ENCODE data around the gene DLG2.

The DLG2 gene

DNA sequence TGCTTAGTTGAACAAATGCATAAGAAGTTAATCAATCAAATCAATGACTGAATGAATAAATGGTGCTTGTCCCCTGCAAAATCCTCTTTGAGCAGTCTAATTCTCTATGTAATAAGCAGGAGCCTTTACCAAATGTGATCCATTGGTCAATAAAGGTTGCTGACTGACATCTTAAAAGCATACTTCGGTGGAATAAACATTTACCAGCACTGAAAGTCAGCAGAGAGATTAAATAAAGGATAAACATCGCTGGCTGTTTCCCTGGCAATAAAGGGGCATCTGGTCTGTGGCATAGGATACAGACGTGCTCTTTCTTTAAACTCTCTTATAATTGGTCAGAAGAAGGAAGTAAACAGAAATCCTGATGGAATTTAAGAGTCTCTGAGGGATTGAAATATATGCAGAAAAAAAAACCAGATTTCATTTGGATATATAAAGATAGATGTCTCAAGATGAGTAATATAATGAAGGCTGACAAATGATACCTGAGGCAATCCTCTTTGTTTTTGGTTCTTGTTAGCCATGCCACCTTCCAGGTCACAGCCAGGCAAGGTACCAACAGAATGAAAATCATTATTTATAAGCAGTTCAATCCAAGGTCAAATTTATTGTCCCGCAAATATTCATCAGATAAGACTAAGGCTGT, 1762.6 kb downstream of the DLG2 start:
- no peak for TF ChIP-seq TAF1 (IDR thresholded peaks at IDR 0.05; ENCODE audit: borderline replicate concordance, insufficient read depth, low read length)
- TF ChIP-seq POLR2AphosphoS5 (IDR thresholded peaks at IDR 0.05; ENCODE audit: low read depth, low read length): no peak
- no peak for TF ChIP-seq FOXP2 (optimal IDR thresholded peaks at IDR 0.05; ENCODE audit: borderline replicate concordance, extremely low read depth, extremely low read length, insufficient read depth)
- TF ChIP-seq SIN3A (IDR thresholded peaks at IDR 0.05; ENCODE audit: borderline replicate concordance, insufficient read depth, low read length): no peak
- TF ChIP-seq, protein P1, sequence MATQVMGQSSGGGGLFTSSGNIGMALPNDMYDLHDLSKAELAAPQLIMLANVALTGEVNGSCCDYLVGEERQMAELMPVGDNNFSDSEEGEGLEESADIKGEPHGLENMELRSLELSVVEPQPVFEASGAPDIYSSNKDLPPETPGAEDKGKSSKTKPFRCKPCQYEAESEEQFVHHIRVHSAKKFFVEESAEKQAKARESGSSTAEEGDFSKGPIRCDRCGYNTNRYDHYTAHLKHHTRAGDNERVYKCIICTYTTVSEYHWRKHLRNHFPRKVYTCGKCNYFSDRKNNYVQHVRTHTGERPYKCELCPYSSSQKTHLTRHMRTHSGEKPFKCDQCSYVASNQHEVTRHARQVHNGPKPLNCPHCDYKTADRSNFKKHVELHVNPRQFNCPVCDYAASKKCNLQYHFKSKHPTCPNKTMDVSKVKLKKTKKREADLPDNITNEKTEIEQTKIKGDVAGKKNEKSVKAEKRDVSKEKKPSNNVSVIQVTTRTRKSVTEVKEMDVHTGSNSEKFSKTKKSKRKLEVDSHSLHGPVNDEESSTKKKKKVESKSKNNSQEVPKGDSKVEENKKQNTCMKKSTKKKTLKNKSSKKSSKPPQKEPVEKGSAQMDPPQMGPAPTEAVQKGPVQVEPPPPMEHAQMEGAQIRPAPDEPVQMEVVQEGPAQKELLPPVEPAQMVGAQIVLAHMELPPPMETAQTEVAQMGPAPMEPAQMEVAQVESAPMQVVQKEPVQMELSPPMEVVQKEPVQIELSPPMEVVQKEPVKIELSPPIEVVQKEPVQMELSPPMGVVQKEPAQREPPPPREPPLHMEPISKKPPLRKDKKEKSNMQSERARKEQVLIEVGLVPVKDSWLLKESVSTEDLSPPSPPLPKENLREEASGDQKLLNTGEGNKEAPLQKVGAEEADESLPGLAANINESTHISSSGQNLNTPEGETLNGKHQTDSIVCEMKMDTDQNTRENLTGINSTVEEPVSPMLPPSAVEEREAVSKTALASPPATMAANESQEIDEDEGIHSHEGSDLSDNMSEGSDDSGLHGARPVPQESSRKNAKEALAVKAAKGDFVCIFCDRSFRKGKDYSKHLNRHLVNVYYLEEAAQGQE (IDR thresholded peaks at IDR 0.05; ENCODE audit: insufficient read depth in 1 of 2, low read depth in 2 of 2, low read length in 2 of 2): no peak

DNA sequence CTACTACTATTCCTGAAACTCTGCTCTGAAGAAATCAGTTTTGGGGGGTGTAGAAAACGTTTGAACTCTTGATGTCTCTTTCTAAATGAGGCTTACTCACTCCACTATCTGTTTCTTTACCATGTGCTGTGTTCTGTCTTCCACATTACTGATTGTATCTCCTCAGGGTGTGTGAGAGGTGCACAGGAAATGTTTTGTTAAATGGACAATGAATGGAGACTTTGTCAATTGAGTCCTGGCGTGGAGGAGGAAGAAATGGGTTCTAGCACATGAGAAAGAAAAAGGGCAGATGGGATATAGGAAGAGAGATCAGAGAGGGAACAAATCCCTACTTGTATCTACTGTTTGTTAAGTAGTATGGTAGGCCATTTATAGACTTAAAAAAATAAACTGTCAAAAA, 1763.9 kb downstream of the DLG2 start:
- no peak for TF ChIP-seq TAF1 (IDR thresholded peaks at IDR 0.05; ENCODE audit: borderline replicate concordance, insufficient read depth, low read length)
- TF ChIP-seq FOXP2 (optimal IDR thresholded peaks at IDR 0.05; ENCODE audit: borderline replicate concordance, extremely low read depth, extremely low read length, insufficient read depth): no peak
- TF ChIP-seq POLR2AphosphoS5 (IDR thresholded peaks at IDR 0.05; ENCODE audit: low read depth, low read length): no peak
- no peak for TF ChIP-seq SIN3A (IDR thresholded peaks at IDR 0.05; ENCODE audit: borderline replicate concordance, insufficient read depth, low read length)
- TF ChIP-seq, protein P1 (IDR thresholded peaks at IDR 0.05; ENCODE audit: insufficient read depth in 1 of 2, low read depth in 2 of 2, low read length in 2 of 2): no peak

DNA sequence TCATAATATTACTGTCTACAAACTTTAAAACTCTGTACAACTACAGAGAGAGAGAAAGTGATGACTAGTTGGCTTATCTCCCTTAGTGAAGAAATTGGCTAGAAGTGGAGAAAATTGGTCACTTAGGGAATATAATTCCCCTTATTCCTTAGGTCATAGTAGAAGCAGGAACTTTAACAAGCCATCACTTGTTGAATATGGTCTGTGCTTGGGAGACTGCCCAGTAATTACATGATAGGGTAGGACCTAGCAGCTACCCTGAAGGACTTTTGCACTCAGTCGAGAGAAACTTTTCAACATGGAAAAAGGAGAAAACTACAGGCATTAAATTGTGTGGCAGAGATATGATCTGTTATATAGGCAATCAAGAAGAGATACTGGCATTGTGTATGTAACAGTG, 1764.5 kb downstream of the DLG2 start:
- TF ChIP-seq POLR2AphosphoS5 (IDR thresholded peaks at IDR 0.05; ENCODE audit: low read depth, low read length): no peak
- TF ChIP-seq FOXP2 (optimal IDR thresholded peaks at IDR 0.05; ENCODE audit: borderline replicate concordance, extremely low read depth, extremely low read length, insufficient read depth): no peak
- no peak for TF ChIP-seq SIN3A (IDR thresholded peaks at IDR 0.05; ENCODE audit: borderline replicate concordance, insufficient read depth, low read length)
- TF ChIP-seq, protein P1 (IDR thresholded peaks at IDR 0.05; ENCODE audit: insufficient read depth in 1 of 2, low read depth in 2 of 2, low read length in 2 of 2): no peak
- TF ChIP-seq TAF1 (IDR thresholded peaks at IDR 0.05; ENCODE audit: borderline replicate concordance, insufficient read depth, low read length): no peak

DNA sequence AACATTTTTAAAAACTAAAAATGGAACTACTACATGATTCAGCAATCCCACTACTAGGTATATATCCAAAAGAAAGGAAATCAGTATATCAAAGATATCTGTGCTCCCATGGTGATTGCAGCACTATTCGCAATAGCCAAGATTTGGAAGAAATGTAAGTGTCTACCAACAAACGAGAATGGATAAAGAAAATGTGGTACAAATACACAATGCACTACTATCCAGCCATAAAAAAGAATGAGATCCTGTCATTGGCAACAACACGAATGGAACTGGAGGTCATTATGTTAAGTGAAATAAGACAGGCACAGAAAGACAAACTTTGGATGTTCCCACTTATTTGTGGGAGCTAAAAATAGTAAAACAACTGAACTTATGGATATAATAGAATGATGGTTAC, 1765.1 kb downstream of the DLG2 start:
- TF ChIP-seq FOXP2 (optimal IDR thresholded peaks at IDR 0.05; ENCODE audit: borderline replicate concordance, extremely low read depth, extremely low read length, insufficient read depth) (no peak), SIN3A (IDR thresholded peaks at IDR 0.05; ENCODE audit: borderline replicate concordance, insufficient read depth, low read length) (no peak), POLR2AphosphoS5 (IDR thresholded peaks at IDR 0.05; ENCODE audit: low read depth, low read length) (no peak), TAF1 (IDR thresholded peaks at IDR 0.05; ENCODE audit: borderline replicate concordance, insufficient read depth, low read length) (no peak)
- TF ChIP-seq, protein P1 (IDR thresholded peaks at IDR 0.05; ENCODE audit: insufficient read depth in 1 of 2, low read depth in 2 of 2, low read length in 2 of 2): no peak
